ENCODE results near the gene DHRSX.

The DHRSX gene

DNA sequence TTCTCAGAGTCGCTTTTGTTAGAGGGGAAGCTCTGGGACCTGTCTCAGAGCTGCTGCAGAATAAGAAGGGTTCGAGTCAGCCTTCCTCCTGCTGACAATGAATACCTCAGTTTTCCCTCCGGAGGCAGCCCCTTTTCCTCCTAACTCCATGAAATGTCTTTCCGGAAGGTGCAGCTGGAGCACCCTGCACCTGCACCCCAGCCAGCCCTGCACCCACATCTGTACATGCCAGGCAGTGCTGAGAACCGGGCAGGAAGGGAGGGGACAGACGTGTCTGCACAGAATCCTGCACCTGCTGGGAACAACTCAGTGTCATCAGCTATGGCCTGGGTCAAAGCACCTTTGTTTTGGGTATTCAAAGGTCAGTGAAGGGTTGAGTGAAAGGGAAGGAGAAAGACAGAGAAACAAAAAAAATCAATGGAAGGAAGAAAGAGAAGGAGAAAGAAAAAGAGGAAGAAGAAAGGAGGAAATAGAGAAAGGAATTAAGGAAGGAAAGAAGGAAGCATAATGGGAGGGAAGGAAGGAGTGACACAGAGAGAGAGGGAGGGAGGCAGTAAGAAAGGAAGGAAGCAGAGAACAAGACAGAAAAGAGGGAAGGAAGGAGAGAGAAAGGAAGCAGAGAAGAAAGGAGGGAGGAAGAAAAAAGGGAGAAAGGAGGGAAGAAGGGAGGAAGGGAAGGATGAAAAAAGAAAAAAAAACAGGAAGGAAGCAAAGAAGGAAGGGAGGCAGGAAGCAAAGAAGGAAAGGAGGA lies 273.7 kb downstream of the DHRSX start:
- H3K36me3 ChIP-seq: no peaks in the 10 kb centered on the region
- DNase-seq: no peak
- no peaks in the 10 kb centered on the region for H3K4me1 ChIP-seq
- no peak overlapping the region for H3K4me3 ChIP-seq (ENCODE audit: low read depth, low read length)
- TF ChIP-seq, protein P1, sequence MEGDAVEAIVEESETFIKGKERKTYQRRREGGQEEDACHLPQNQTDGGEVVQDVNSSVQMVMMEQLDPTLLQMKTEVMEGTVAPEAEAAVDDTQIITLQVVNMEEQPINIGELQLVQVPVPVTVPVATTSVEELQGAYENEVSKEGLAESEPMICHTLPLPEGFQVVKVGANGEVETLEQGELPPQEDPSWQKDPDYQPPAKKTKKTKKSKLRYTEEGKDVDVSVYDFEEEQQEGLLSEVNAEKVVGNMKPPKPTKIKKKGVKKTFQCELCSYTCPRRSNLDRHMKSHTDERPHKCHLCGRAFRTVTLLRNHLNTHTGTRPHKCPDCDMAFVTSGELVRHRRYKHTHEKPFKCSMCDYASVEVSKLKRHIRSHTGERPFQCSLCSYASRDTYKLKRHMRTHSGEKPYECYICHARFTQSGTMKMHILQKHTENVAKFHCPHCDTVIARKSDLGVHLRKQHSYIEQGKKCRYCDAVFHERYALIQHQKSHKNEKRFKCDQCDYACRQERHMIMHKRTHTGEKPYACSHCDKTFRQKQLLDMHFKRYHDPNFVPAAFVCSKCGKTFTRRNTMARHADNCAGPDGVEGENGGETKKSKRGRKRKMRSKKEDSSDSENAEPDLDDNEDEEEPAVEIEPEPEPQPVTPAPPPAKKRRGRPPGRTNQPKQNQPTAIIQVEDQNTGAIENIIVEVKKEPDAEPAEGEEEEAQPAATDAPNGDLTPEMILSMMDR (IDR thresholded peaks at IDR 0.05; ENCODE audit: low read depth, low read length): no peak
- no peaks in the 10 kb centered on the region for H3K27me3 ChIP-seq
- H3K9me3 ChIP-seq: no peaks in the 10 kb centered on the region

DNA sequence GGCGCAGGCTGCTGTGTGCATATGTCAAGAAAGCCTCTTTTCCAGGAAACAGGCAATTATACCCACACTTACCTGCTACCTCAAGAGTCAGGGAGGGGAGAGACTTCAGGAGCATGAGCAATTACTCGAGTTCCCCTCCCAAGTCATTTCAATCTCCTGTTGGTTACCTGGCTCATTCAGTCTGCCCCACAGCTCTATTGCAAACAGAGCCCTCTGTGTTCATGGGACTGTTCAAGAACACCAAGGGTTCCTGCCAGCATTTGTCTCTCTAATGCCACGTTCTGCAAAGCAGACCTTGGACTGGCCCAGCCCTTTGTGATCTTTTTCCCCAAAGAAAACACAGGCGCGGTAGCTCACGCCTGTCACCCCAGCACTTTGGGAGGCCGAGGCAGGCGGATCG lies 274.6 kb downstream of the DHRSX start:
- Histone ChIP-seq H3K4me3 (ENCODE audit: low read depth, low read length) (no peak overlapping the region), H3K4me1 (no peaks in the 10 kb centered on the region), H3K27me3 (no peaks in the 10 kb centered on the region), H3K36me3 (no peaks in the 10 kb centered on the region), H3K9me3 (no peaks in the 10 kb centered on the region)
- TF ChIP-seq, protein P1 (IDR thresholded peaks at IDR 0.05; ENCODE audit: low read depth, low read length): no peak
- no peak for DNase-seq

DNA sequence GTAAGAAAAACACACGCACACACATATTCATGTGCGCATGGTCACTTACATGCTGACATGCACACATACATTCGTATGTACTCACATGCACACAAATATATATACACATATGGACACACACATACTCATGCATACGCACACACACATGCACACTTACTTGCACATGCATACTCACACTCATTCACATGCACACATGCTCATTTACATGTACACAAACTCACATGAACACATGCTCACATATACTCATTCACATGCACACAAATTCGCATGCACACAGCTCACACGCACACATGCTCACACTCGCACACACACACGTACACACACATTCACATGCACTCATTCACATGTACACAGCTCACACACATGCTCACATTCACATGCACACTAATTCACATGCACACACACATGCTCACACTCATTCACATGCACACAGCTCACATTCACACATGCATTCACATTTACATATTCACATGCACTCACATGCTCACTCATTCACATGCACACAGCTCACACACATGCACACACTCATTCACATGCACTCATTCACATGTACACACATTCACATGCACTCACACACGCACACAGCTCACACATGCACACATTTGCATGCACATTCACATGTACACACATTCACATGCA lies 276.1 kb downstream of the DHRSX start:
- no peaks in the 10 kb centered on the region for H3K4me1 ChIP-seq
- H3K9me3 ChIP-seq: no peaks in the 10 kb centered on the region
- H3K4me3 ChIP-seq (ENCODE audit: low read depth, low read length): no peak overlapping the region
- DNase-seq: no peak
- no peaks in the 10 kb centered on the region for H3K27me3 ChIP-seq
- TF ChIP-seq, protein P1 (IDR thresholded peaks at IDR 0.05; ENCODE audit: low read depth, low read length): no peak
- H3K36me3 ChIP-seq: no peaks in the 10 kb centered on the region

DNA sequence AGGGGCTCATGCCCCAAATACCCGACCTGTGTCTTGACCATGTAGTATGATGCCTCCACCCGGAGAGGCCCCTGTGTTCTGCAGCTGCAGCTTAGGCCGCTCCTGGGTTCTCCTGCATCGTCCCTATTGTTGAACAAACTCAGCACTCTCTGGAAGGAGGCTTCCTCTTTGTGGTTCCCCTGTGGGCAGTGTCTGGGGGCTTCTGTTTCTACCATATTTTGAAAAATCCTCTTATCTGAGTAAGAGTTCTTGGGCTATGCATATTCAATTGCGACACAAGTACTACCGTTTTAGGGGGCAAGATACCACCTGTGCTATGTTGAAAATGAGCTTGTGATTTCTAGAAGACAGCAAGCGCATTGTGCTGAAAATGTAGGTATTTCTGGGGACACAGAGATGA lies 276.6 kb downstream of the DHRSX start:
- Histone ChIP-seq H3K4me3 (ENCODE audit: low read depth, low read length) (no peak overlapping the region), H3K4me1 (no peaks in the 10 kb centered on the region), H3K9me3 (no peaks in the 10 kb centered on the region), H3K27me3 (no peaks in the 10 kb centered on the region), H3K36me3 (no peaks in the 10 kb centered on the region)
- TF ChIP-seq, protein P1 (IDR thresholded peaks at IDR 0.05; ENCODE audit: low read depth, low read length): no peak
- DNase-seq: no peak

DNA sequence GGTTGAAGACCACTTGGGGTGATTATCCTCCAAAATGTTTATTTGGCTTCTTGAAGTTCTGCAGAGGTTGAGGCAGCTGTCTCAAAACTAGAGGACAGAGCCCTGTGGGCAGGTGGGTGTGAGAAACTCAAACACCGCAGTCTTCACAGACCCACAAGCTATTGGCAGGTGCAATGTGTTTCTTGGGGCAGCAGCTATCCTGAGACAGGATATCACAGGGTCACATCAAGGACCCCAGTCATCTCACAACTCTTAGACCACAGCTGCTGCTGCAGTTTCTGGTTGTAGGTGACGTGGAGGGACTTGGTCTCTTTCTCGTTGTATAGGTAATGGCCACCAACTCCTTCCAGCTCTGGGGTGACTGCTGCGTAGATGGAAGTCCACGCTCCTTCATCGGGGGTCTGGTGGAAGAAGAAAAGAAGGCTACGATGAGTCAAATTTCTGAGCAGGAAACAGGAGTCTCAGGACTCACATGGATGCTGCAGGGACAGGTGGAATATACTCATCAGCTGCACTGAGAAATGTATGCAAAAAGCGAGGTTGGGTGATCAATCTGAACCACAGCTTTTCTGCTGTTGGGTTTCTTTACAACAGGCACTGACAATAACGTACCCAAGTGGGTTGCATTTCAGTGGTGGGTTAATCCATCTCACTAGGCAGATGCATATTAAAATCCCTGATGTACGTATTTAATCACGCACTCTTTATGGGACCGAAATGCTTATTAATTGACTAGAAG lies 279.8 kb downstream of the DHRSX start:
- H3K4me1 ChIP-seq: no peaks in the 10 kb centered on the region
- no peaks in the 10 kb centered on the region for H3K36me3 ChIP-seq
- H3K27me3 ChIP-seq: no peaks in the 10 kb centered on the region
- no peak overlapping the region for H3K4me3 ChIP-seq (ENCODE audit: low read depth, low read length)
- DNase-seq: no peak
- H3K9me3 ChIP-seq: no peaks in the 10 kb centered on the region
- TF ChIP-seq, protein P1 (IDR thresholded peaks at IDR 0.05; ENCODE audit: low read depth, low read length): no peak

Data from BE2C (cell line).